ENCODE results near the gene MSI2. TPM values are rescaled to one million over a fixed set of nuclear protein-coding genes. Genes with fewer than 3 reads are reported as not detected.

Gene MSI2
- total RNA-seq, 1 donor, result 12.6 TPM

DNA sequence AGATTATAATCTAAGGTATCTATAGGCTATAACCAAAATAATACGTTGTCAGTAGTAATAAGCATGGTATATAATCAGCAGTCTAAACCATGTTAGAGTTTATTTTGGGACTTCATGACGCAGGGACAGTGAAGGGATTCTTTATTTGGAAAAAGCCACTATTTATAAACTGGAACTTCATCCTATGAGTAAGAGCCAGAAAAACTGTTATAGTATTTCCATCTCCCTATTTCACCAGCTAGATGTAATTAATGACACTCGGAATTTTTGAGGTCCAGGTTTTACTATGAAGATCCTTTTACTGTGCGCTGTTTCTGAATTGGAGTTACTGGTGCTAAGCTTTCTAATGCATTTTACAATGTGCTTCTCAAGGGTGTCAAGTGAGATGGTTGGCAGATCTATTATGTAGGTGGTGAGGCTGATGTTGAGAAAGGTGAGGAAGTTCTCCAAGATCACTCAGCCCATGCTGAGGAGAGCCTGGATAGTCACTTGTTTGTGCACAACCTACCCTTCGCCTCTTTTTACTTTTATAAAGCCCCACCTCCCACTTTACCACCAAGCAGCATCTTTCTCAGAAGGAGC, 149.3 kb downstream of the MSI2 start:
- TF ChIP-seq, protein P1, sequence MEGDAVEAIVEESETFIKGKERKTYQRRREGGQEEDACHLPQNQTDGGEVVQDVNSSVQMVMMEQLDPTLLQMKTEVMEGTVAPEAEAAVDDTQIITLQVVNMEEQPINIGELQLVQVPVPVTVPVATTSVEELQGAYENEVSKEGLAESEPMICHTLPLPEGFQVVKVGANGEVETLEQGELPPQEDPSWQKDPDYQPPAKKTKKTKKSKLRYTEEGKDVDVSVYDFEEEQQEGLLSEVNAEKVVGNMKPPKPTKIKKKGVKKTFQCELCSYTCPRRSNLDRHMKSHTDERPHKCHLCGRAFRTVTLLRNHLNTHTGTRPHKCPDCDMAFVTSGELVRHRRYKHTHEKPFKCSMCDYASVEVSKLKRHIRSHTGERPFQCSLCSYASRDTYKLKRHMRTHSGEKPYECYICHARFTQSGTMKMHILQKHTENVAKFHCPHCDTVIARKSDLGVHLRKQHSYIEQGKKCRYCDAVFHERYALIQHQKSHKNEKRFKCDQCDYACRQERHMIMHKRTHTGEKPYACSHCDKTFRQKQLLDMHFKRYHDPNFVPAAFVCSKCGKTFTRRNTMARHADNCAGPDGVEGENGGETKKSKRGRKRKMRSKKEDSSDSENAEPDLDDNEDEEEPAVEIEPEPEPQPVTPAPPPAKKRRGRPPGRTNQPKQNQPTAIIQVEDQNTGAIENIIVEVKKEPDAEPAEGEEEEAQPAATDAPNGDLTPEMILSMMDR (IDR thresholded peaks at IDR 0.05; ENCODE audit: insufficient read depth, low read length), result no peak
- no peak overlapping the region for H3K4me3 ChIP-seq (ENCODE audit: low read depth, low read length)
- no peak for DNase-seq (ENCODE audit: low read depth)

DNA sequence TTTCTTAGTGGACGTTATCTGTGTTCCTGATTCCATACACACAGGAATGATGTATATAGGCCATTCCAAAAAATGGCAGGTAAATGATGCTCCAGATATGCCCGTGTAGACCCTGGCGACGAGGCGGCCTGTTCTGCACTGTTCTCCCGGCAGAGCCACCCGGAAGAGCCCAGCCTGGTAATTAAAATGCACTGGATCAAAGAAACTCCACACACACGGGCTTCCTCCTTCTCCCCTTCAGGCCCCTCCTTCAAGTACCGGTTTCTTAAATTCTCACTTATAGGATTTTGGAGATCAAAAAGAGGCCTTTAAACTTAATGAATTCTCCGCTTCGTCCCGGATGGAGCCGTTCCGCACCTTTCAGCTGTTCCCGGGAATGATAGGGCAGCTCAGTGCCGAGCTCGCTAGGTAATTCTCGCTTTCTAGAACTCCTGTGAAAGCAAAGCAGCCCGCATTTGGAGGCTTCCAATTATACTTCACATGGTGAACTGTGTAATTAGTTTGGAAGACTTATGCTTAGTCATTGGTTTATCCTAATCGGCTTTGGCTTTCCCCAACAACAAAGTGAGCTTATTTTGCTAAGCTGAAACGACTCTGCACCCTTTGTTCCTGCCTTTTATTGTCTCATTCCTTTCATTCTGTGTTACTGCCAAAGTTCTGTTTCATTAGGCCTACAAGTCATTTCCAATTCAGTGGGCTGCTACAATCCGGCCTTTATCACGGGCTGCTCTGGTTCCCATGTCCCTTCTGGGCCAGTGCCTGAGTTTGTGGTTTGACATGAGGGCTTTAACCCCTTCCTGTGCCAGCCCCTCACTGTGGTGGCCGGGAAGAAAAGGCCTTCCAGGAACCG, 150.0 kb downstream of the MSI2 start:
- no peak overlapping the region for H3K4me3 ChIP-seq (ENCODE audit: low read depth, low read length)
- TF ChIP-seq, protein P1 (IDR thresholded peaks at IDR 0.05; ENCODE audit: insufficient read depth, low read length), result no peak
- DNase-seq (ENCODE audit: low read depth), result peak; percentile 39

- DNase-seq (ENCODE audit: low read depth), result no peak
- TF ChIP-seq, protein P1 (IDR thresholded peaks at IDR 0.05; ENCODE audit: insufficient read depth, low read length), result no peak
- no peak overlapping the region for H3K4me3 ChIP-seq (ENCODE audit: low read depth, low read length)
These were observed 150.6 kb downstream of the MSI2 start for GRCh38 chr17:57406981-57407286.

DNA sequence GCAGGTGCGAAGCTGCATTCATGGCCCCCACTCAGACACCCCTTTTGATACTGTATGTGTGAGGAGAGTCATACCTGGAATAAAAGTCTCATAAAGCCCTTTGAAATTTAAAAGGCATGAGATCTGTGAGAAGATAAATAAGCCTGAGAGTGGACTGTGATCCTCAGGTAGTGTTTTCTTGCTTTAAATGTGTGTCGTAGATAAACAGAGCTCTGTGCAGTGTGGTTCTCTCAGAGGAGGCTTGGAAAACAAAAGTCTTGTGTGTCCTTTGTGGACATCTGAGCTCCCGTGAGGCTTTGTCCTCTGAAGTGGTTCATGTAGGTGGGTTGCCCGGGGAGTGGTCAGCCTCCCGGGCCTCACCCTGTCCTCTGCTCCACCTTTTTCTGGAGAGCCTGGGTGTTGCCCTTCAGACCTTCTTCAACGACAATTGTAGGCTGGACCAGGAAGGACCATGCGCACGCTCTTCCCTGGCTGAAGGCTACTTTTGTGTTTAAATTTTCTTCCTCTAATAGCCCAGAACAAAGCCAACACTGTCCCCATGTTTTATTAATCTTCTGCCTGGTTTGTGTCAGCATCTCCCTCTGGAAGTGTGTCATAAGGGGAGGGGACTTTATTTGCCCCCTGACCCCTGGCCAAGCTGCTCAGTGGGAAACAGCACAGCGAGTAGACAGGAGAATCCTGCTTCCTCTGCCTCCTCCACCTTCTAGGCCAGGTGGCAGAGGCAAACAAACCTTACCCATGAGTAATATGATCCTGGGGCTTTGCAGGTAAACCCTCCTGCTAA, 151.2 kb downstream of the MSI2 start:
- no peak overlapping the region for H3K4me3 ChIP-seq (ENCODE audit: low read depth, low read length)
- DNase-seq (ENCODE audit: low read depth), result no peak
- TF ChIP-seq, protein P1 (IDR thresholded peaks at IDR 0.05; ENCODE audit: insufficient read depth, low read length), result no peak

GRCh38 chr17:57408071-57408811, 151.9 kb downstream of the MSI2 start:
- TF ChIP-seq, protein P1 (IDR thresholded peaks at IDR 0.05; ENCODE audit: insufficient read depth, low read length), result no peak
- no peak overlapping the region for H3K4me3 ChIP-seq (ENCODE audit: low read depth, low read length)
- no peak for DNase-seq (ENCODE audit: low read depth)

DNA sequence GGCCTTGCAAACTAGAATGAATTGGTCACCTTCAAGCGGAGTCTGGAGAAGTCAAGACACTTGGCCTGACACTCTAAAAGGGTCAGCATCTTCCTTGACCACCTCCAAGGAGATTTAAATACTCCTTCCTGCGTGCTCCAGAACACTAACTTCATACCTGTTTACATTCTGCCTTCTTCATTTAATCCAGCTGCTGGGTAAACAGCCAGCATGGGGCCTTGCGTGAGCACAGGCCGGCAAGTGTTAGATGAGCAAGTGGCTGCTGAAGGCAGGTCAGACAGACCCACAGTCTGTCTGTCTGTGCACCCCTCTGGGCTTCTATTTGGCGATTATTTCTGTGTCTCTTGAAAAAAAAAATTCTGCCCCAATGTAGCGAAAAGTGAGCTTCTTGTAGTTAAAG, 153.8 kb downstream of the MSI2 start:
- DNase-seq (ENCODE audit: low read depth), result no peak
- no peak overlapping the region for H3K4me3 ChIP-seq (ENCODE audit: low read depth, low read length)
- TF ChIP-seq, protein P1 (IDR thresholded peaks at IDR 0.05; ENCODE audit: insufficient read depth, low read length), result no peak

All from fibroblast of the aortic adventitia (primary cell).